GM12864 (cell line): Measurements from ENCODE around the gene MTOR.
"Not testable (repeated sequence)": the region's sequence is repeated elsewhere in the genome, so short reads cannot be mapped to it uniquely, and the experiment has no call there.

ENCODE experiments used
- DNase-seq: peaks from one replicate; pipeline ENCODE4 v3.0.0-alpha.2; 2011; ENCODE audit warnings: low read depth
- H3K4me3 ChIP-seq: 2 replicates; pipeline ENCODE4 v1.5.1; 2011; ENCODE audit warnings: mild to moderate bottlenecking, low read depth, low read length, control low read depth
- CTCF ChIP-seq: IDR thresholded peaks from 2 replicates; pipeline ENCODE4 v1.5.1; 2011; ENCODE audit warnings: low read depth, mild to moderate bottlenecking, moderate library complexity, low read length, control low read depth, inconsistent platforms; ENCODE audit errors: missing control alignments

Gene MTOR

GRCh38 chr1:11299225-11299574 lies 36.8 kb upstream of the MTOR start:
- TF ChIP-seq CTCF = no peak
- no peak for DNase-seq

GRCh38 chr1:11298390-11299224 lies 36.3 kb upstream of the MTOR start:
- DNase-seq = no peak
- no peak for TF ChIP-seq CTCF
- no peak overlapping the region for H3K4me3 ChIP-seq

More at GRCh38 chr1:11299225-11299574, 36.8 kb upstream of the MTOR start:
- H3K4me3 ChIP-seq = no peak overlapping the region

- not testable (repeated sequence) for H3K4me3 ChIP-seq, DNase-seq
Measured at GRCh38 chr1:11297774-11298173, 35.4 kb upstream of the MTOR start.

- TF ChIP-seq CTCF = no peak
- no peak for DNase-seq
- no peak overlapping the region for H3K4me3 ChIP-seq
Measured at GRCh38 chr1:11295905-11296304, 33.6 kb upstream of the MTOR start.

GRCh38 chr1:11294951-11295350 lies 32.6 kb upstream of the MTOR start:
- no peak for DNase-seq
- no peak for TF ChIP-seq CTCF

GRCh38 chr1:11293856-11294255 lies 31.5 kb upstream of the MTOR start:
- no peak for DNase-seq
- H3K4me3 ChIP-seq = no peak overlapping the region
- no peak for TF ChIP-seq CTCF

More at GRCh38 chr1:11294951-11295350, 32.6 kb upstream of the MTOR start:
- H3K4me3 ChIP-seq = no peak overlapping the region

GRCh38 chr1:11291049-11291448 lies 28.7 kb upstream of the MTOR start:
- TF ChIP-seq CTCF = no peak
- no peak for DNase-seq
- no peak overlapping the region for H3K4me3 ChIP-seq
